ENCODE results near the gene SIVA1.
A peak's percentile ranks its signal among the peaks of the same experiment; 100 is the strongest.
"Not testable (repeated sequence)": the region's sequence is repeated elsewhere in the genome, so short reads cannot be mapped to it uniquely, and the experiment has no call there.

The SIVA1 gene

DNA sequence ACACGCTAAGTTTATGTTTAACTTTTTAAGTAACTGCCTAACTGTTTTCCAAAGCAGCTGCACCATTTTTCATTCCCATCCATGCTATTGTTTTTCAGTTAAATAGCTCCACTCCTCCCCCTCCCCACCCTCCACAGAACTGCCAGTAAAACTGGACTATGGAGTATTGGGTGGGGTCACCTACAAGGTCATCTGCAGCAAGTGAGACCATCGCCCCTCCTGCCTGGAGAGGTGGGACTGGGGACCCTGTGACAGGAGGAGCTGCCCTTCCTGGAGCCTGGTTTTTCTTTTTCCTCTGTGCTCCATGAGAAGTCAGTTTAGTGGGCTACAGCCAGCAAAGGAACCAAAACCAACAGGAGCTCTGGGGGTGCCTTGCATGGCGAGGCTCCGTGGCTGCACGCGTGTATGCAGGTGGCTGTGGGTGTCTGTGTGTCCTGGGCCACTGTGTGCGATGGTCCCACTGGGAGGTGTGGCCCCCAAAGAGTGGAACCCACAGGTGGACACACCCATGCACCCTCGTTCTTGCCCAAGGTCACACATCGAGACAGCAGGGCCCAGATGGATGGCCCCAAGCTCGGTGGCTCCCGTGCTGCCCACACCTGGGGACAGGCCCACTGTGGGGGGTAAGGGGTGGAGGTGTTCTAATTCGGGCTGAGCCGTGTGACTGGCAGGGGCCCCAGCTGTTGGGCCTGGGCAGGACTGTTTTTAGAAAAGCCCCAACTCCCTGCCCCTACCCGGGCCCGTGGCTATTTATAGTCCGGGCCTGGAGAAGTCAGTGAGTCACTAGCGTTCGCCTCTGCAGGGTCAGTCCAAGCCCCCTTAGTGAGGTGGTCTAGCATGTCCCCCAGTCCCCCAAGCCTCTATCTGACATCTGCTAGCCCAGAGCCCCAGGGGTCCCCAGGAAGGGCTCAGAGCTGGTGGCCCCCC, 31.2 kb upstream of the SIVA1 start:
- DNase-seq, result no peak

DNA sequence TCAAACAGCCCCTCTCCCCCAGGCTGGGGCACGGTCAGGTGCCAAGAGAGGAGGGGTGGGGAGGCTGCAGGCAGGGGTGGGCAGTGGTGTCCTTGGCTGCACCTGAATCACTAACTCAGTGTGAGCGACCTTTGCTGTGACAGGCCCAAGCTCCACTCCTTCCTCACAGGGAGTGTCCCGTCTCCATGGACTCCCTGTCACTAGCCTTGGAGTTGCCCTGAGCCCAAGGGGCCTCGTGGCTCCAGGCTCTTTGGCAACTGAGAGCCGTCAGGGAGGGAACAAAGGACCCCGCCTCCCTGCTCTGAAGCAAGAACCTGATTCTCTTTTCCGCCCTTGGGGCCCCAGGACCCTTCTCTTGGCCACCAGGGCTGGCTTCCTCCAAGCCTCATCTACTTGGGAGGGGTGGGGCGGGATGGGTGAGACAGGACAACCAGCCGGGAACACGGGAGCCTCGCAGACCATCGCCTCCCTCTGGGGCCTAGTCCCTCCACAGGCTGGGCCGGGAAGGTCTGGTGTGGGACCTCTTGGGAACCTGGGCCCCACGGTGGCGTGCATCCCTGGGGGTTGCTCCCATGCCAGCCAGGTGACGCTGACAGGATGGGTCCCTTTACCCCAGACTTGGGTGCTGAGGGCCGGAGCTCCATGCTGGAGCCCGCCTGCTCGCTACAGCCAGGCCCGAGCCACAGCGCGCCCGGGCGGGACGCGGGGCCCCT, 29.9 kb upstream of the SIVA1 start:
- DNase-seq, result no peak

DNA sequence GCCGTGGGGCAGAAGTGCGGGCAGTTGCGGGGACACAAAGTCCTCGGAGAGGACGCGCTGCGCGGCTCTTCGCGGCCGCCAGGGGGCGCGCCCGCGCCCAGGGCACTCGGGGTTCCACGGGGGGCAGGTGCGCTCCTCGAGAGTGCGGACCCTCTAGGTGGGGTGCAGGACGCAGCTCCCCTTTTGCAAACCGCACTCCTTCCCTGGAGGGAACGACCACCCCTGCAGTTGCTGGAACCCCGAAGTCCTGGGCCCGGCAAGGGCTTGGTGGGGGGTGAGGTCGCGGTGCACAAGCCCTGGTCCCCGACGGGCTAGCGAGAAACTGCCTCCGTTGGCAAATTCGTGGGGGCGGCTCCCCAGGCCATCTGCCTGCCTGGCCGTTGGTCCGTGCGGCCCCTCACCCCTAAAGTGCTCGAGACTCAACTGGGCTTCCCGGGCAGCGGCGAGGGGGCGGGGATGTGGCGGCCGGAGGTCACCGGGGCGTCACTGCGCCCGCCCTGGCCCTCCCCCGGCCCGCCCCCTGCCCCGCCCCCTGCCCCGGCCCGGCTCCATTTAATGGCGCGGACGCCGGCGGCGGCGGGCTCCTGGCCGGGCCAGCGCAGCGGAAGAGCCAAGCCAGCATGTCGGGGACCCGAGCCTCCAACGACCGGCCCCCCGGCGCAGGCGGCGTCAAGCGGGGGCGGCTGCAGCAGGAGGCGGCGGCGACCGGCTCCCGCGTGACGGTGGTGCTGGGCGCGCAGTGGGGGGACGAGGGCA, 29.1 kb upstream of the SIVA1 start, which contains the start of gene ADSS1:
Gene ADSS1 (plus strand): TSS at position 579 of the 756 bp plus-strand sequence. CDS start 42 bp downstream, at position 621.
- DNase-seq, result peak; percentile 49

DNA sequence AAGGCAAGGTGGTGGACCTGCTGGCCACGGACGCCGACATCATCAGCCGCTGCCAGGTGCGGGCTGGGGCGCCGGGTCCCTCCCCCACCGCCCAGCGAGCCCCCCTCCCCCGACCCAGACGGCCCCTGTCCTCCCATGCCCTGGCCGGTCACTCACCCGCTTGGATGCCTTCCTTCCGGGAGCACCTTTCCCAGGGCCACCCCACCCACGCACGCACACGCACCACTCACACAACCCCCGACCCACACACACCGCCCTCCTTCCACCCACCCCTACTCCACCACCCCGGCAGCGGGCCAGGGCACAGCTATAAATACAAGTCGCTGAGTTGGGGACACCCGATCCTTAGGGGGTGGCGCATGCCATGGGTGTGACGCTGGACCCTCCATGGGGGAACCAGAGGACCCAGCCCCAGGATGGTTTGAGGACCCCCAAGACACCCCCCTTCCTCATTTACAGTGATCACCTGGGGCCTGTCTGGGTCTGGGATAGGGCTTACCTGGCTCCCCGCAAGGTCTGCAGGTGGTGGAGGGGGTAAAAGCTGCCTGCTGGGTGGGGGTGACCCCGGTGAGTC, 28.5 kb upstream of the SIVA1 start:
- DNase-seq, result peak; percentile 49

DNA sequence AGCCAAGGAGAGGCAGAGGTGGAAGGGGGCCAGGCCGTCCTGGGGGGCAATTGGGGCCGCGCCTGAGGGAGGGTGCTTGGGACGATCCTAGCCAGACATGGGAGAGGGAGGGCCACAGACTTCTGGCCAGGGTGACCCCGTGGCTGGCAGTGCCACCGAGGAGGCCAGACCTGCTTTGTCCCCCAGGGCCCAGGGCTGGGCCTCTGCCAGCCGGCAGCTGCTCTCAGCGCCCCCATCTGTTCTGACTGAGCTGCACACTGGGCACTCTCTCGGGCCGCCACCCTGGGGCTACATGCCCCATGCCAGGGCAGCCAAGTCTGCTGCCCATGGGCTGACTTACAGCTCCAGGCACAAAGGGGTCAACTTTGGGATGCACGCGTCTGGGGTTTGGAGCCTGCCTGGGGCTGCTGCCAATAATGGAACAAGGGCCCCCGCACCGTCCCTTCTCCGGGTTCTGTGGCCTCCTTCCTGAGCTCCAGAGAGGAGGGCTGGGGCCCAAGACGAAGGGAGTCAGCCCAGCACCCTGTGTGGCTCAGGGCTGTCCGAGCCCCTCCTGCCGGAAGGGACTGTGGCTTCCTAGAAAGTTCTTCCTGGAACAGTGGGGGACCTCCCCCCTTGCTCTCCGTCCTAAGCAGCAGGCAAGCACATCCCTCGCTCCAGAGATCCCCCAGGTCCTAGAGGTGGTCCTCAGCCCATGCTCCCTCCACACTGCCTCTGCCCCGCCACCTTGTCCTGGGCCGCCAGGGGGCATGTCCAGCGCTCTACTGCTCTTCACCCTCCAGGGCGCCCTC, 27.8 kb upstream of the SIVA1 start:
- DNase-seq, result no peak

DNA sequence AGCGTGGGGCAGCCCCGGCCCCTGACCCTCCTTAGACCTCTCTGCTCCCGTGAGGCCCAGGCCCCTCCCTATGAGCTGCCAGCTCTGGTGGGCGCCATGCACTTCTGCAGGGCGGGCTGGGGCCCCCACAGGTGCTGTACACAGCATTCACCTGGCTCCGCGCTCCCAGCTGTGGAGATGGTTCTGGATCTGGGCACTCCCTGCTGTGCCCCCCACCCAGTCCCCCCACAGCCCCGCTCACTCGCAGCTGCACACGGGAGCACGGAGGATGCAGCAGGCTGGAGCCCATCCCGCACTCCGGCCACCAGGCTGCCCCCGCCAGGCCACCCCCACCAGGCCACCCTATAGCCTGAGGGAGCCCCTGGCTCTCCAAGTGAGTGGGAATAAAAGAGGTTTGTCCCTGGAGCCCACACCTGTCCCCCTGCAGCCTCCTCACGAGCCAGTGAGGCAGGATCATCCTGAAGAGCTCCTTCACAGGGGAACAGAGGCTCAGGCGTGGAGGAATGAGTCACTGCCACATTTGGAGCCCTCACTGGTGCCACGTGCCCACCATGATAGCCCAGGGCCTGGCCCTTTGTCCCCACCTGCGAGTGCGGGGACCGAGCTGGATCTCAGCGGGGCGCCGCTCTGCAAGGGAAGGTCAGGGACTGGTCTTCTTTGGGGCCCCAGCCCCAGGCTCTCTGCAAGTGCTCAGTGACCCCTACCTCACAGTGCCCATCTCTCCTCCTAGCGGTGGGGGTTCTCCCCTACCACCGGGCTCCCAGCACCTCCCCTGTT, 27.0 kb upstream of the SIVA1 start:
- no peak for DNase-seq

DNA sequence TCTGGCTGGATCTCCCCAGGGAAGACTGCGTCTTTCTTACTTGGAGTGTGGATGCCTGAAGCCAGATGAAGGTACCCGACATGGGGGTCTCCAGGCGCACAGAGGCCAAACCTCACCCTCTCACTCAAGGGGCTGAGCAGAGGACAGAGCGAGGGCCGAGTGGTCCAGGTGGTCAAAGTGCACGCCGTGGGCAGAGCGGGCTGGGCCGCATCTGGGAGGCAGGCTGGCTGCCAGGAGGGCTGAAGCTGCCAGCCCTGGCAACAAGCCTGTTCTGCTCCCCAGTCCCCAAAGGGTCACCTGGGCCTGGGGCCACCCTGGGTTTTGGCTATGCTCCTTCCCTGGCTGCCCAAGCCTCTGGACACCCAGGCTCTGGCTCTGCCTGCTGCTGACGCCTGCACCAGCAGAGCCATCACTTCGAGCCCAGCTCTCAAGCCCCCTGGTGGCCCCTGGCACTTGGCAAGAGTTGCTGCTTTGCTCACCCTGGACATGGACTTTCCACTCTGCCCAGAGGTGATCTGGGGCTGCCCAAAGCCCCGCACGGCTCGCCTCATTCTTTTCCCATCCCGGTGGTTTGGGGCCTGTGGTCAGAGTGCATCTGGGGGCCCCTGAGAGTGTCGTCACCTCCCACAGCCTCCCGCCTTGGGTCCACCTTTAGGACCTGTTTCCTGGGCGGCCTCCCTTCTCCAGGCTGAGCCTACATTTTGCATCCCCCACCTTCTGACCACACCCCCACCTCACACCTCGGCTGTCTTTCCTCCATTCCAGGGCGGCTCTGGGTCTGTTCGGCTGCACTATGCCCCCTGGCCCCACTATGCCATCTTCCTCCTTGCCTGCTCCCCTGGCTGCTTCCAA, 26.1 kb upstream of the SIVA1 start:
- DNase-seq, result no peak

DNA sequence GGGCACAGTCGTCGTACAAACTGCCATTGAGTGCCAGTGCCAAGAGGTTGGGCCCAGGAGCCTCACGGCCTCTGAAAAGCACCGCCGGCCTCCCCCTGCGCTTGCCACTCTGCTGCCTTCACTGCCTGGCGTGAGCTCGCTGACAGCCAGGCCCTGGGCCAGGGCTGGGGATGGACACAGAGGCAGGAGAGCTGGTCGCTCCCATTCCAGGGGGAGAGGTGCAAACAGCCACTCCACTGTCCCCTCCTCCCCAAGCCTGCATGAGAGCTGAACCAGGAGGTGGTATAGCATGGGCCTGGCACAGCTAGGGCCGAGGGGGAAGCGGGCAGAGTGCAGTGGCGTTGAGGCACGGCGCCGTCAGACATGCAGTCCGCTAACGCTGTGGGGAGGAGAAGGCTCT, 24.3 kb upstream of the SIVA1 start:
- DNase-seq, result no peak

DNA sequence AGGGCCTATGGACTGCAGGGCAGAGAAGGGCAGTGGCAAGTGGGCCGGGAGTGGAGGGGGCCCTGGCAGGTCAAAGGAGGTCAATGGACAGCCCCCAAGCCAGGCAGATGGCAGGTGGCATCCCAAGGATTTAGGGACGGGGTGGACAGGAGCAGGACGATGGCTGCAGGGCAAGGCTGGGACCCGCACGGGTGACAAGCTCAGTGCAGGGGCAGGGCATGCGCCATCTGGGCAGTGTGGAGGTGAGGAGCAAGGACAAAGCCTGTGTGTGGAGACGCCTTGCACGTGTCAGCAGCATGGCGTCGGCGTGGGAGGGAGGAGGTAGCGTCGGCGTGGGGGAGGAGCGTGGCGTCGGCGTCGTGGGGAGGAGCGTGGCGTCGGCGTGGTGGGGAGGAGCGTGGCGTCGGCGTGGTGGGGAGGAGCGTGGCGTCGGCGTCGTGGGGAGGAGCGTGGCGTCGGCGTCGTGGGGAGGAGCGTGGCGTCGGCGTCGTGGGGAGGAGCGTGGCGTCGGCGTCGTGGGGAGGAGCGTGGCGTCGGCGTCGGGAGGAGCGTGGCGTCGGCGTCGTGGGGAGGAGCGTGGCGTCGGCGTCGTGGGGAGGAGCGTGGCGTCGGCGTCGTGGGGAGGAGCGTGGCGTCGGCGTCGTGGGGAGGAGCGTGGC, 23.6 kb upstream of the SIVA1 start:
- not testable (repeated sequence) for DNase-seq

DNA sequence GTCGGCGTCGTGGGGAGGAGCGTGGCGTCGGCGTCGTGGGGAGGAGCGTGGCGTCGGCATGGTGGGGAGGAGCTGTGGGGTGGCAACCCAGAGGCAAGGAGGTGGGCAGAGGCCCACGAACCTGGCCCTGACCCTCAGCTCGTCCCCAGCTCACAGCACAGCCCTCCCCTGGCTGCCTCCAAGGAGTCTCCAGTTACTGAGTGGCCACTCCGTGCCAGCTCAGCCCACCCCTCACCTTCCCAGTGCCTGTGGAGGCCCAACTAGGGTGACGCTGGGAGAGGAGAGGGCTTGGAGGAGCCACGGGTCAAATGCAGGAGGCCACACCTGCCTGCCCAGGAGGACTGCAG, 23.1 kb upstream of the SIVA1 start:
- DNase-seq, result no peak

DNA sequence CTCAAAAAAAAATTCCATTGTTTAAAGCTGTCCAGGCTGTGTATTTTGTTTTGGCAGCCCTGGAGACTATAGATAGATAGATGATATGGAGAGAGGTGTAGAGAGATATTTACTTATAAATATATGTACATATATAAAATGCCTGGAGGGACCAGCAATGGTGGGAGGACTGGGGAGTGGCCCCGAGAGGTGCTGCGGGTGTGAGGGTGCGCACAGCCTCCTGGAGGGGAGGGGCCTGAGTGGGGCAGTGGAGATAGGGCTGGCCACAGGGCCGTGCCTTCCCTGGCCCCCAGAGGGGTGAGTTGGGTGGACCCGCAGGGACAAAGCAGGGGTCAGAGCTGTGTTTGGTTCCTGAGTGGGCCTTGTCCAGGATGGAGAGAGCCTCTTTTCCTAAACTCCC, 22.5 kb upstream of the SIVA1 start:
- no peak for DNase-seq

DNA sequence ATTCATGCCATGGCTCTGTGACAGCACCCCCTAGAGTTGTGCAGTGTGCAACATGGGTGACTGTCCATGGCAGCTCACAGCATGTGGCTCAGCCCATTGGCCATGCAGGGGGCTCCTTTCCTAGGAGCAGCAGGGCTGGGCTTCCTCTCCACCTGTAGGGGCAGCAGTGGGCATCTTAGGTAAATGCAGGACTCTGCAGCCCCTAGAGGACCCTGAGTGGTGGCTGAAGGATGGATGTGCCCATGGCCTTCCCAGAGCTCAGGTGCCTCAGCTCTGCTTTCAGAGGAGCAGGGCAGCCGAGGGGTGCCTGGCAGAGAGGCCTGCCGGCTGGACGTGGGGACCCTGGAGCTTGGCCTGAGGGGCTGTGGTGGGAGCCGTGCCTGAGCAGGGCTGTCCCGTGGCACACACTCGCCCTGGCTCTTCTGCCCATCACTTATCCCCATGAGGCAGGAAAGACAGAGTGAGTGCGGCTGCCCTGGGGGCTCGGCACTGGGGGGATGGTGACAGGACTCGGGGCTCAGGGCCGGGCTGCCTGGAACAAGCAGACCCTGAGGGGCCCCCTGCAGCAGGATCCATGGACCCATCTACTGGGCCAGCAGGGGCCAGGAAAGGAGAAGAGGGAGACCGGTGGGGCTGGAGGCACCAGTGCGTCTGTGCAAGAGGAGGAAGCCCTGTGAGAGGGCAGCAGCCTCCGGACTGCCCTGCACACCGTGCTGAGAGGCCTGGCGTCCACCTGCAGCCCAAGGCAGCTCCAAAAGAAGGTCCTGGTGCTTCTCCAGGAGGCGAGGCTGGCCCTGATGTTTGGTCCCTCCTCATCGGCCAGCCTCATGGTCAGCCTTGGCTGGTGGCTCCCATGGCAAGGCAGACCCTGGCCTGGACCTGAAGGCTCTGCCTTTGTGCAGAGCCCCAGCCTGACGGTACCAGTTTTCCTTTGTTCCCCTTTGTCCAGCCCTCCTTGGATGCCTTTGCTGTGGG, 21.3 kb upstream of the SIVA1 start:
- DNase-seq, result no peak

DNA sequence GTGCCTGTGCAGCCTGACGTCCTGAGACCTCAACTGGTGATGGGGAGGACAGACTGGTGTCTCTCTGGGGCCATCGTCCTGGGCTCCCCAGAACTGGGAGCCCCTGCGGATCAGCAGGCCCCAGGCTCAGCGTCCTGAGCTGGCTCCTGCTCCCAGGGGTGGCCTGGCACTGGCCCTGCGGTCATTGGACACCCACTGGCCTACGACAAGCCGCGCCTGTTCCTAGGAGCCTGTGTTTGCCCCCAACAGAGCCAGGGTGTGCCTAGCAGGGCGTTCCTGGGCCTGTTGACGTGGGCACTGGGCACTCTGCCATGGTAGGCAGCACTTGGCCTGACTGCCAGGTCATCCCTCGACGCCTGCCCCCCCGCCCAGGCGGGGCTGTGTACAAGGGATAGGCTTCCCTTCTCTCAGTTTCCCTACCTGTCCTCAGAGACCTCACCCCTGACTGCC, 20.6 kb upstream of the SIVA1 start:
- no peak for DNase-seq

DNA sequence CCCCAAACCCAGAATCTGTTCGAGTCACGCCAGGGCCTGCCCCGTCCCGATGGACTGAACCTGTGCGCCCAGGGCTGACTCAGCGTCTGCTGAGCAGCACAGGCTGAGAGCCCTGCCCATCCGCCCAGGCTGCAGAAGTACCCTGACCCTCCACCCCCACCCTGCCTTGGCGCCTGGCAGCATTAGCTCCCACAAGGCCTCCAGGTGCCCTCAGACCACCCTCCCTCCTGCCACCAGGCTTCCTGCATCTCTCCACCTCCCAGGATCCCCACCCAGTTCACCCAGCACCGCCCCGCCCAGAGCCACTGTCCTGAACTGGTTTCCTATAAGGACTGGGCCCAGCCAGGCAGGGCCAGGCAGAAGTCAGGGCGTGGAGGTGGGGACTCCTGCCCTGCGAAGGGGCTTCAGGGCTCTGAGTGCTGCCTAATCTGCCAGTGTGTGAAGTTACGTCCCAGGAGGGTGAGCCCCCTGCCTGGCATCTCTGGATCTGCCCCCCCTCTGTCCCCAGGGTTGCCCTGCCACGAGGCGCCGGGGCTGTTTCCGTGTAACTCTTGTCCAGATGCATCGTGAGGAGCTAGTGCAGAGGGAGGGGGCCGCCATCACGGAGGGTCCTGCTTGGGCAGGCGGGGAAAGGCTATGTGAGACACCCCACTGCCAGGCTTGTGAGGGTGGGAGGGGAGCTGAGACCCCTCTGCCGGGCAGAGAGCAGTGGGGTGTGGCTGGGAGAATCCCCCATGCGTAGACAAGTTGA, 19.8 kb upstream of the SIVA1 start:
- DNase-seq, result no peak

DNA sequence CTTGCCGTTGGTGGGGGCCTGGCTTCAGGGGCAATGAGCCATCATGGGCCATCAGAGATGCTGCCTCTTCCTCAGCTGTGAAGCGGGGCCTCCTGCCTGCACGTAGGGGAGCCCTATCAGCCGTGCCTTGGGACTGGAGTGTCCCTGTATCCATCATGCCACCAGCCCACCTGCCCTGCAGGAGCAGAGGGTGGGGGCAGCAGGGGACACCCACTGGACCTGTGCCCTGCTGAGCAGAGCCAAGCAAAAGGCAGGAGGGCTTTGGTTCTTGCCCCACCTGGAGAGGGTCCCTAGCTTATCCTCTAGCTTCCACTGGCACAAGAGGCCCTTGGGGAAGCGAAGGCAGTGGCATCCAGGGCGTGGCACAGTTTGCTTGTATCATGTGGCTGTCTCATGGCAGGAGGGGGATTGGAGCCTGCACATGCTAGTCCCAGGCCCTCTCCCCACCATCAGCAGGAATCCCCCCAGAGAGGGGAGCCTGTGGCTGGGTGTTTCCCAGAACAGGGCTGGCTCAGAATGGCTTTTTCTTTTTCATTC, 18.8 kb upstream of the SIVA1 start:
- no peak for DNase-seq

DNA sequence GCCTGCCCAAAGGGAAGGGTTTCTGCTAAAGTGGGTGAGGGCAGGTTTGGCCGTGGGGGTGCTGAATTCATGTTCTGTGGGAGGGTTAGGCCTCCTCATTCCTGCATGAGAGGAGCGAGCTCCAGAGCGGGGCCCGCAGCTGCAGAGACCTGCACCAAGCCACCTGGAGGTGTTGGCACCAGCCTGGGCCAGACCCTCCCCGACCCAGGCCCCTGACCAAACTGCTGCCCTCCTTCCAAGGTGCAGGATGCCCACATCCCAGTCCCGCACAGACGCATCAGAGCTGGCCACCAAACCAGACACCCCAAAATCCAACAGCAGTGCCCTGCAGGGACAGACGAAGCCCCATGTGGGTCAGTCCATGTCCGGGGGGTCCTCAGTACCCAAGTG, 18.4 kb upstream of the SIVA1 start:
- DNase-seq, result no peak

DNA sequence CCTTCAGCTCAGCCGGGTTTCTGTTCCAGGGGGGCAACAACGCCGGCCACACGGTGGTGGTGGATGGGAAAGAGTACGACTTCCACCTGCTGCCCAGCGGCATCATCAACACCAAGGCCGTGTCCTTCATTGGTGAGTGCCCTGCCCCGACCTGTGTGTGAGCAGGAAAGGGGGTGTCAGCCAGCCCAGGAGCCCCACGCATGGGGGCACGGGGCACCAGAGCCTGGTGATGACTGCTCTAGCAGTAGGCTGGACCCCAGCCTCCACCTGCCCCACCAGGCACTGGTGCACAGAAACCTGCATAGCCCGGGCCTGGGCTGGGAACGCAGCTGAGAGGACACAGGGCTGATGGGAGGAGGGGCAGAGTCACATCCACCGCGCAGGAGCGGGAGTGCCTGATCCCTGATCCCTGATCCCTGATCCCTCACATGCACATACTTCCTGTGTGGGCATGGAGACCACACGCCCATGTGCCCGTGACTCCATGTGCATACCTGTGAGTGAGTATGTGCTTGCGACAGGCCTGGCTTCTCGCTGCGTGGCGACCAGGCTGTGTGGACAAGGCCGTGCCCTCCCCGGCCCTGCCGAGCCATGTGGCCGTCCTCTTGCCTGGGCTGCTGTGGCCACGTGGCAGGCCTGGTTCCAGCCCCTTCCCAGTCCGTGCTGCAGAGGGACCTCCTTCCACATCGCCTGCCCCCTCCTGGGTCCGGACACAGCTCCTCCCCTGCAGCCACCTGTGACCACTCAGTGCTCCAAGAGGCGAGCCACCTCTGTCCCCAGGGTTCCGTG, 17.8 kb upstream of the SIVA1 start:
- no peak for DNase-seq

Measured in NCI-H748 treated with DMSO at 0.1 percent for 48 hours (cell line).